Subcutaneous adipose tissue (tissue), 4 donors: ENCODE results near the gene CASK. TPM values are rescaled to one million over a fixed set of nuclear protein-coding genes. Genes with fewer than 3 reads are reported as not detected.

Experiments used
- CTCF ChIP-seq: fragments of 450-650 bp; IDR thresholded peaks from one replicate; pipeline ENCODE4 v1.5.1; 2016; ENCODE audit warnings: low read depth, mild to moderate bottlenecking, control low read depth, antibody characterized with exemption, moderate library complexity
- small RNA-seq: library from RNA; depleted of rRNA; stranded (forward); fragments of <200 nt; gene quantifications from one replicate; pipeline ENCODE3, GENCODE V24; 2016
- total RNA-seq, 4 donors: library from RNA; depleted of rRNA; stranded (reverse); fragments of >200 nt; gene quantifications; one replicate each; pipeline ENCODE4 v1.1.0, GENCODE V29; 2016

The CASK gene
- total RNA-seq, 4 donors from 2014 or later = 27.4 to 48.1 (median 32.5) TPM

- no peak for TF ChIP-seq CTCF
These were observed 448.6 kb downstream of the CASK start for GRCh38 chrX:41474726-41475100.

- no peak for TF ChIP-seq CTCF
These were observed 449.2 kb downstream of the CASK start for GRCh38 chrX:41473936-41474725.

- no peak for TF ChIP-seq CTCF
These were observed 451.0 kb downstream of the CASK start for GRCh38 chrX:41472231-41472815.

GRCh38 chrX:41471786-41472185, 451.6 kb downstream of the CASK start:
- TF ChIP-seq CTCF = no peak

GRCh38 chrX:41470706-41471105, 452.6 kb downstream of the CASK start:
- no peak for TF ChIP-seq CTCF

GRCh38 chrX:41468647-41469323, 454.6 kb downstream of the CASK start:
- TF ChIP-seq CTCF = no peak

Small RNA genes lying within 50 kb of the gene (small RNA-seq; reads per million reads assigned to genes)
- gene AL353691.2 (not detected), gene RN7SL144P (not detected), gene RNU6-1321P (not detected), gene RNU6-202P (not detected)

Other genes starting within 250 kb of the CASK start
- 10 to 100 TPM; 16.2 to 66.3 (median 55.6) TPM for gene GPR34, start 234.6 kb downstream of the CASK start, total RNA-seq
- gene GPR82, start 199.4 kb downstream of the CASK start, total RNA-seq = 1 to 10 TPM in 1 of 4 donors, under 1 TPM in 3; 0.16 to 1.4 (median 0.30) TPM